HepG2 (cell line): ENCODE measurements around the gene TMED9. TPM values are rescaled to one million over a fixed set of nuclear protein-coding genes. Genes with fewer than 3 reads are reported as not detected.

Source experiments
- ATAC-seq: fragments of 200-7000 bp; cut with Tn5 transposase; 3 replicates; pipeline ENCODE4 v1.9.1; 2020; ENCODE audit warnings: mild to moderate bottlenecking, moderate library complexity
- BruUV-seq: library from RNA; stranded (reverse); fragments of 400-500 nt; replicated peaks from 2 replicates; lab custom pipeline; 2021; lab: Mats Ljungman, UMichigan
- CTCF ChIA-PET: fragments of 300-600 bp; formaldehyde crosslinking; extraction: SDS; loops from one replicate; lab custom pipeline; 2021; ENCODE audit warnings: low total read pairs, inconsistent platforms, low intra/inter-chr PET ratio; lab: Yijun Ruan, JAX
- POLR2A ChIA-PET: fragments of 350-600 bp; sonication (Branson Sonifier 250); formaldehyde crosslinking; loops from one replicate; lab custom pipeline; 2020; ENCODE audit warnings: antibody characterized with exemption, inconsistent platforms; lab: Yijun Ruan, JAX
- DNase-seq: peaks from one replicate; pipeline ENCODE4 v3.0.0-alpha.2; 2015; ENCODE audit warnings: low spot score
- FAIRE-seq: peaks from 3 replicates; lab custom pipeline; 2011; peaks lifted over from hg19 to GRCh38; lab: Jason Lieb, UNC
- H2AFZ ChIP-seq: one replicate; pipeline ENCODE4 v1.6.1; 2011; ENCODE audit warnings: low read length, inconsistent platforms
- H3K27ac ChIP-seq: fragments of 300-600 bp; 3 replicates; pipeline ENCODE4 v1.8.0; 2011; ENCODE audit warnings: mixed run types, mild to moderate bottlenecking, mixed read lengths, low read length, inconsistent platforms; ENCODE audit not compliant: insufficient read depth; ENCODE audit errors: extremely low read length
- H3K27me3 ChIP-seq, 2 experiments: fragments of 200-600 bp in 1 of 2; 2 replicates in 1 of 2; 3 replicates in 1 of 2; pipeline versions ENCODE4 v1.6.0 to v1.8.0; 2011; ENCODE audit warnings: low read length in 2 of 2, mild to moderate bottlenecking in 2 of 2, moderate library complexity in 2 of 2, inconsistent platforms in 1 of 2; ENCODE audit not compliant: insufficient read depth in 2 of 2, control insufficient read depth in 1 of 2
- H3K36me3 ChIP-seq, 2 experiments: fragments of 200-600 bp in 1 of 2; replicated peaks in 1 of 2; 2 replicates in 1 of 2; 3 replicates in 1 of 2; pipeline versions ENCODE4 v1.5.1 to v1.8.0; 2011; ENCODE audit warnings: low read length in 2 of 2, inconsistent platforms in 1 of 2; ENCODE audit not compliant: insufficient read depth in 2 of 2, control insufficient read depth in 1 of 2
- H3K4me1 ChIP-seq: 2 replicates; pipeline ENCODE4 v1.5.1; 2012; ENCODE audit warnings: low read length, inconsistent platforms; ENCODE audit not compliant: insufficient read depth
- H3K4me2 ChIP-seq: 2 replicates; pipeline ENCODE4 v1.6.0; 2011; ENCODE audit warnings: low read depth, low read length, inconsistent platforms
- H3K4me3 ChIP-seq, 3 experiments: fragments of 200-600 bp in 1 of 3; sonication (generic), shearing (Covaris generic) in 1 of 3; replicated peaks in 1 of 3; 2 replicates each; pipeline ENCODE4 v1.5.1; 2011 to 2016; ENCODE audit warnings: low read length in 3 of 3, inconsistent platforms in 2 of 3, low read depth in 2 of 3, mild to moderate bottlenecking in 2 of 3, control low read depth in 1 of 3, mixed read lengths in 1 of 3; ENCODE audit not compliant: insufficient read depth in 1 of 3
- H3K79me2 ChIP-seq: one replicate; pipeline ENCODE4 v1.6.1; 2011; ENCODE audit warnings: low read length, inconsistent platforms; ENCODE audit not compliant: insufficient read depth
- H3K9ac ChIP-seq: 2 replicates; pipeline ENCODE4 v1.6.0; 2011; ENCODE audit warnings: mild to moderate bottlenecking, low read depth, low read length, inconsistent platforms; ENCODE audit not compliant: insufficient read depth
- H3K9me3 ChIP-seq: 2 replicates; pipeline ENCODE4 v1.5.1; 2012; ENCODE audit warnings: mild to moderate bottlenecking, low read length
- H4K20me1 ChIP-seq: 2 replicates; pipeline ENCODE4 v1.6.0; 2011; ENCODE audit warnings: inconsistent platforms, mild to moderate bottlenecking, low read length, moderate library complexity; ENCODE audit not compliant: insufficient read depth
- CBX2 ChIP-seq, 2 experiments: fragments of 200-600 bp in 1 of 2; sonication (generic); formaldehyde crosslinking in 1 of 2; IDR thresholded peaks; 2 replicates each; pipeline versions ENCODE4 v1.7.0 to v1.8.1; 2018 to 2022; ENCODE audit warnings: low read depth in 2 of 2, low read length in 1 of 2, mild to moderate bottlenecking in 1 of 2, missing genetic modification reagents in 1 of 2
- DPF2 ChIP-seq: sonication (generic); formaldehyde crosslinking; IDR thresholded peaks from 2 replicates; pipeline ENCODE4 v1.4.0; 2020; ENCODE audit warnings: mild to moderate bottlenecking, low read depth, missing genetic modification reagents, borderline replicate concordance
- GABPA ChIP-seq, 2 experiments: IDR thresholded peaks; 2 replicates each; pipeline ENCODE4 v1.6.1; 2011 to 2016; ENCODE audit warnings: low read depth in 2 of 2, low read length in 1 of 2, missing biosample characterization in 1 of 2, missing genetic modification characterization in 1 of 2
- KLF13 ChIP-seq: sonication (generic); formaldehyde crosslinking; IDR thresholded peaks from 2 replicates; pipeline ENCODE4 v1.4.0; 2020; ENCODE audit warnings: mild to moderate bottlenecking, missing genetic modification reagents
- MTF1 ChIP-seq: sonication (generic); formaldehyde crosslinking; IDR thresholded peaks from 2 replicates; pipeline ENCODE4 v1.5.0; 2020; ENCODE audit warnings: missing genetic modification reagents
- NFKBIZ ChIP-seq: IDR thresholded peaks from 2 replicates; pipeline ENCODE4 v1.6.1; 2018; ENCODE audit warnings: missing genetic modification reagents, missing compliant biosample characterization
- SIN3A ChIP-seq: IDR thresholded peaks from 2 replicates; pipeline ENCODE4 v1.6.1; 2011; ENCODE audit warnings: low read depth, mild to moderate bottlenecking, control low read depth, low read length, borderline replicate concordance
- THAP9 ChIP-seq: sonication (generic); formaldehyde crosslinking; IDR thresholded peaks from 2 replicates; pipeline ENCODE4; 2020; ENCODE audit warnings: missing genetic modification reagents, mild to moderate bottlenecking, borderline replicate concordance
- ZBTB46 ChIP-seq: sonication (generic); formaldehyde crosslinking; IDR thresholded peaks from 2 replicates; pipeline ENCODE4 v1.4.0; 2020; ENCODE audit warnings: mild to moderate bottlenecking, missing genetic modification reagents, borderline replicate concordance
- ZFAT ChIP-seq: sonication (generic); formaldehyde crosslinking; conservative IDR thresholded peaks from 2 replicates; pipeline ENCODE4 v1.8.1; 2023; ENCODE audit warnings: missing genetic modification reagents, inconsistent platforms
- ZNF333 ChIP-seq: sonication (generic); formaldehyde crosslinking; IDR thresholded peaks from 2 replicates; pipeline ENCODE4 v1.4.0; 2020; ENCODE audit warnings: mild to moderate bottlenecking, missing genetic modification reagents, borderline replicate concordance
- ZNF44 ChIP-seq: sonication (generic); formaldehyde crosslinking; IDR thresholded peaks from 2 replicates; pipeline ENCODE4 v1.5.1; 2020; ENCODE audit warnings: mild to moderate bottlenecking, missing genetic modification reagents
- ZNF784 ChIP-seq: sonication (generic); formaldehyde crosslinking; IDR thresholded peaks from 2 replicates; pipeline ENCODE4 v1.5.1; 2020; ENCODE audit warnings: missing genetic modification reagents, mild to moderate bottlenecking, borderline replicate concordance
- WGBS: methylation state at CpG from one replicate; pipeline ENCODE4 v1.1.6; 2017; ENCODE audit warnings: low lambda C conversion rate; 5-methylcytosine and 5-hydroxymethylcytosine counted together
- in situ Hi-C: cut with HindIII; loops from 2 replicates; pipeline ENCODE4 v1.10.0; 2017; ENCODE audit warnings: low pct_unique_long_range_greater_than_20kb; ENCODE audit not compliant: extremely low pct_ligation_motif_present
- intact Hi-C: fragments of 100-400 bp; cut with micrococcal nuclease; formaldehyde crosslinking; loops from one replicate; pipeline ENCODE4 v1.10.0; 2022; ENCODE audit not compliant: unreplicated experiment
- polyA plus RNA-seq, 8 experiments: library from polyadenylated mRNA; depleted of rRNA in 3 of 8; stranded (reverse) in 7 of 8; unstranded in 1 of 8; fragments of >200 nt; fragmentation: Illumina TruSeq in 4 of 8; extraction: Trizol in 4 of 8; gene quantifications; 2 replicates each; pipeline versions ENCODE4 v1.2.1 to v1.2.3, GENCODE V29; 2011 to 2016; ENCODE audit warnings: low read depth in 4 of 8, missing spikeins in 1 of 8, mixed read lengths in 1 of 8; ENCODE audit not compliant: insufficient read depth in 1 of 8
- total RNA-seq, 5 experiments: library from RNA; depleted of rRNA; stranded (reverse); fragments of >200 nt; fragmentation: Illumina TruSeq; extraction: Trizol; gene quantifications; 2 replicates each; pipeline ENCODE4 v1.2.3, GENCODE V29; 2016; ENCODE audit warnings: low read depth in 1 of 5

The TMED9 gene
- total and polyA plus RNA-seq, 2 of the 13 experiments (the other 11 are each of a cell fraction or from before 2014, with no cell fraction given), result 161 to 350 TPM

GRCh38 chr5:177568326-177568725 lies 23.7 kb upstream of the TMED9 start:
- Histone ChIP-seq H3K27ac (no peak overlapping the region), H3K79me2 (no peaks in the 10 kb centered on the region), H3K27me3 (peaks cover 0 to 12% of the 10 kb centered on the region in 2 experiments; a peak in 2 of 5 replicates), H3K4me1 (peaks cover 12% of the 10 kb centered on the region; the same call in 1 of the 2 replicates), H3K4me2 (no peak overlapping the region), H3K9me3 (no peaks in the 10 kb centered on the region), H3K9ac (no peak overlapping the region), H3K36me3 (no peaks in the 10 kb centered on the region), H4K20me1 (no peaks in the 10 kb centered on the region), H2AFZ (no peak overlapping the region), H3K4me3 (no peak overlapping the region)
- in situ Hi-C loops (no loop called here), intact Hi-C loops (no loop called here)
- POLR2A ChIA-PET, result no interaction called here
- DNase-seq (no peak), ATAC-seq (no peak), FAIRE-seq (no peak)
- CTCF ChIA-PET, result no interaction called here
- WGBS, result 52% methylated on average over 7 of the region's 7 CpGs
- BruUV-seq, result no TSS peak
- no peak for TF ChIP-seq MTF1 (CRISPR knock-in tag)
- no peak for TF ChIP-seq ZFAT (CRISPR knock-in tag)
- TF ChIP-seq ZNF784 (CRISPR knock-in tag), result no peak
- TF ChIP-seq NFKBIZ, result no peak
- TF ChIP-seq ZBTB46 (CRISPR knock-in tag), result no peak
- TF ChIP-seq GABPA (IDR thresholded peaks at IDR 0.05; ENCODE audit: low read depth, low read length), result no peak
- TF ChIP-seq GABPA (CRISPR knock-in tag; IDR thresholded peaks at IDR 0.05; ENCODE audit: low read depth), result no peak
- no peak for TF ChIP-seq ZNF44 (CRISPR knock-in tag)
- TF ChIP-seq THAP9 (CRISPR knock-in tag), result no peak
- no peak for TF ChIP-seq ZNF333 (CRISPR knock-in tag)
- TF ChIP-seq KLF13 (CRISPR knock-in tag), result no peak
- no peak for TF ChIP-seq DPF2
- TF ChIP-seq CBX2 (IDR thresholded peaks at IDR 0.05; ENCODE audit: low read depth, low read length), result no peak
- no peak for TF ChIP-seq CBX2 (CRISPR knock-in tag; IDR thresholded peaks at IDR 0.05; ENCODE audit: low read depth)
- no peak for TF ChIP-seq SIN3A
